HL-60 (cell line): Measurements from ENCODE around the gene SLC8A2.

Experiments used
- GABPA ChIP-seq: IDR thresholded peaks from 2 replicates; pipeline ENCODE4 v1.6.1; 2012; ENCODE audit warnings: low read depth
- SPI1 ChIP-seq: IDR thresholded peaks from 2 replicates; pipeline ENCODE4 v1.6.1; 2012; ENCODE audit warnings: low read depth, mild to moderate bottlenecking, borderline replicate concordance
- TF ChIP-seq, protein P1 (sequence below): IDR thresholded peaks from one replicate; pipeline ENCODE4 v1.5.1; 2011; ENCODE audit warnings: low read length, control low read depth, inconsistent platforms; ENCODE audit not compliant: insufficient read depth
- TF ChIP-seq, protein P2 (sequence below): IDR thresholded peaks from 2 replicates; pipeline ENCODE4 v1.6.1; 2012; ENCODE audit warnings: low read depth; ENCODE audit not compliant: insufficient replicate concordance

DNA sequence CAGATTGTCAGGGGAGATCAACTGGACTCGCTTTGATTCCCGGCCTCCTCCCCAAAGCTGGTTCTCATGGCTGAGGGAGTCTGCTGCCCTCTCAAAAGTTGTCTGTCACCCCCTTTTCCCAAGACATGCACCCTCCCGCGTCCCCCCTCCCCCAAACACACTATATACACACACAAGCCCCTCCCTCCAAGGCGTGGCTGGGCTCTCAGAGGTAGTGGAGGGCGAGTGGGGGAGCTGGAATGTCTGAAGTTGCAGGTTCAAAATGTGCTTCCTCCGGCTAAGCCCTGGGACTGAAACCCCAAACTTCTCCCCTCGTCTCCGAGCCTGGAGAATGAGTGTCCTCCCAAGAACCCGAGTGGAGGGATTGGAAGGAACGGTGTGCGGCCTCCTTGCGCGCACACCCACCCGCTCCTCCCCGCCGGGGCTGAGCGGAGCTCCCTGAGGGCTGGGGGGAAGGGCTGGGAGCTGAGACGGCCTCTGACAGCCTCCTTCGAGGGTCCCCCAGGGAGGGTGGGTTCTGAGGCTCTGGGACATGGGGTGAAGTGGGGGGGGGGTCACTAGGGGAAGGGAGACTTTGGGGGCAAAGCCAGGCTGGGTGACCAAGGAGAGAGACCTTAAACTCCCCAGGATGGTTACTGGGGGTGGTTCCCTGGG lies 42.4 kb downstream of the SLC8A2 start:
- TF ChIP-seq, protein P1, sequence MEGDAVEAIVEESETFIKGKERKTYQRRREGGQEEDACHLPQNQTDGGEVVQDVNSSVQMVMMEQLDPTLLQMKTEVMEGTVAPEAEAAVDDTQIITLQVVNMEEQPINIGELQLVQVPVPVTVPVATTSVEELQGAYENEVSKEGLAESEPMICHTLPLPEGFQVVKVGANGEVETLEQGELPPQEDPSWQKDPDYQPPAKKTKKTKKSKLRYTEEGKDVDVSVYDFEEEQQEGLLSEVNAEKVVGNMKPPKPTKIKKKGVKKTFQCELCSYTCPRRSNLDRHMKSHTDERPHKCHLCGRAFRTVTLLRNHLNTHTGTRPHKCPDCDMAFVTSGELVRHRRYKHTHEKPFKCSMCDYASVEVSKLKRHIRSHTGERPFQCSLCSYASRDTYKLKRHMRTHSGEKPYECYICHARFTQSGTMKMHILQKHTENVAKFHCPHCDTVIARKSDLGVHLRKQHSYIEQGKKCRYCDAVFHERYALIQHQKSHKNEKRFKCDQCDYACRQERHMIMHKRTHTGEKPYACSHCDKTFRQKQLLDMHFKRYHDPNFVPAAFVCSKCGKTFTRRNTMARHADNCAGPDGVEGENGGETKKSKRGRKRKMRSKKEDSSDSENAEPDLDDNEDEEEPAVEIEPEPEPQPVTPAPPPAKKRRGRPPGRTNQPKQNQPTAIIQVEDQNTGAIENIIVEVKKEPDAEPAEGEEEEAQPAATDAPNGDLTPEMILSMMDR: no peak
- TF ChIP-seq, protein P2, sequence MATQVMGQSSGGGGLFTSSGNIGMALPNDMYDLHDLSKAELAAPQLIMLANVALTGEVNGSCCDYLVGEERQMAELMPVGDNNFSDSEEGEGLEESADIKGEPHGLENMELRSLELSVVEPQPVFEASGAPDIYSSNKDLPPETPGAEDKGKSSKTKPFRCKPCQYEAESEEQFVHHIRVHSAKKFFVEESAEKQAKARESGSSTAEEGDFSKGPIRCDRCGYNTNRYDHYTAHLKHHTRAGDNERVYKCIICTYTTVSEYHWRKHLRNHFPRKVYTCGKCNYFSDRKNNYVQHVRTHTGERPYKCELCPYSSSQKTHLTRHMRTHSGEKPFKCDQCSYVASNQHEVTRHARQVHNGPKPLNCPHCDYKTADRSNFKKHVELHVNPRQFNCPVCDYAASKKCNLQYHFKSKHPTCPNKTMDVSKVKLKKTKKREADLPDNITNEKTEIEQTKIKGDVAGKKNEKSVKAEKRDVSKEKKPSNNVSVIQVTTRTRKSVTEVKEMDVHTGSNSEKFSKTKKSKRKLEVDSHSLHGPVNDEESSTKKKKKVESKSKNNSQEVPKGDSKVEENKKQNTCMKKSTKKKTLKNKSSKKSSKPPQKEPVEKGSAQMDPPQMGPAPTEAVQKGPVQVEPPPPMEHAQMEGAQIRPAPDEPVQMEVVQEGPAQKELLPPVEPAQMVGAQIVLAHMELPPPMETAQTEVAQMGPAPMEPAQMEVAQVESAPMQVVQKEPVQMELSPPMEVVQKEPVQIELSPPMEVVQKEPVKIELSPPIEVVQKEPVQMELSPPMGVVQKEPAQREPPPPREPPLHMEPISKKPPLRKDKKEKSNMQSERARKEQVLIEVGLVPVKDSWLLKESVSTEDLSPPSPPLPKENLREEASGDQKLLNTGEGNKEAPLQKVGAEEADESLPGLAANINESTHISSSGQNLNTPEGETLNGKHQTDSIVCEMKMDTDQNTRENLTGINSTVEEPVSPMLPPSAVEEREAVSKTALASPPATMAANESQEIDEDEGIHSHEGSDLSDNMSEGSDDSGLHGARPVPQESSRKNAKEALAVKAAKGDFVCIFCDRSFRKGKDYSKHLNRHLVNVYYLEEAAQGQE: no peak
- no peak for TF ChIP-seq GABPA
- TF ChIP-seq SPI1: no peak
